ENCODE measurements around the gene POC1A.
"Not testable (repeated sequence)": the region's sequence is repeated elsewhere in the genome, so short reads cannot be mapped to it uniquely, and the experiment has no call there.

POC1A gene

GRCh38 chr3:52059781-52060180 is 94.4 kb downstream of the POC1A start:
- DNase-seq, result no peak

- no peak for DNase-seq
These were observed 96.3 kb downstream of the POC1A start for GRCh38 chr3:52057812-52058495.

- DNase-seq, result peak; percentile 80 to 96
These were observed 97.0 kb downstream of the POC1A start for GRCh38 chr3:52056968-52057811.

- DNase-seq, result peak in 1 of 2 experiments; percentile 57
These were observed 97.7 kb downstream of the POC1A start, which contains the start of gene DUSP7 for GRCh38 chr3:52056521-52056967. Gene DUSP7 (minus strand): TSS chr3:52056571. CDS start chr3:52056366, 205 bp downstream.

GRCh38 chr3:52055537-52056351 is 98.5 kb downstream of the POC1A start:
- no peak for DNase-seq

- no peak for DNase-seq
These were observed 99.3 kb downstream of the POC1A start for GRCh38 chr3:52054661-52055511.

GRCh38 chr3:52053307-52054304 is 100.6 kb downstream of the POC1A start:
- no peak for DNase-seq

GRCh38 chr3:52052831-52053306 is 101.4 kb downstream of the POC1A start:
- DNase-seq, result no peak

GRCh38 chr3:52051444-52051843 is 102.8 kb downstream of the POC1A start:
- DNase-seq, result no peak

GRCh38 chr3:52050571-52050970 is 103.7 kb downstream of the POC1A start:
- DNase-seq, result no peak

- no peak for DNase-seq
These were observed 104.7 kb downstream of the POC1A start for GRCh38 chr3:52049503-52049902.

GRCh38 chr3:52047295-52047960 is 106.8 kb downstream of the POC1A start:
- DNase-seq, result no peak

- no peak for DNase-seq
These were observed 107.4 kb downstream of the POC1A start for GRCh38 chr3:52046902-52047239.

- DNase-seq, result no peak
These were observed 107.9 kb downstream of the POC1A start for GRCh38 chr3:52046186-52046901.

GRCh38 chr3:52044869-52045619 is 109.2 kb downstream of the POC1A start:
- DNase-seq, result no peak

- DNase-seq, result no peak
These were observed 110.5 kb downstream of the POC1A start for GRCh38 chr3:52043750-52044149.

GRCh38 chr3:52043039-52043438 is 111.2 kb downstream of the POC1A start:
- not testable (repeated sequence) for DNase-seq

GRCh38 chr3:52041118-52041731 is 113.0 kb downstream of the POC1A start:
- DNase-seq, result peak in 1 of 2 experiments; percentile 45
